Measurements from ENCODE around the gene C1orf35. TPM values are rescaled to one million over a fixed set of nuclear protein-coding genes. Genes with fewer than 3 reads are reported as not detected.

Gene C1orf35
- total RNA-seq, 1 experiment from 2014 or later: 24.9 TPM

DNA sequence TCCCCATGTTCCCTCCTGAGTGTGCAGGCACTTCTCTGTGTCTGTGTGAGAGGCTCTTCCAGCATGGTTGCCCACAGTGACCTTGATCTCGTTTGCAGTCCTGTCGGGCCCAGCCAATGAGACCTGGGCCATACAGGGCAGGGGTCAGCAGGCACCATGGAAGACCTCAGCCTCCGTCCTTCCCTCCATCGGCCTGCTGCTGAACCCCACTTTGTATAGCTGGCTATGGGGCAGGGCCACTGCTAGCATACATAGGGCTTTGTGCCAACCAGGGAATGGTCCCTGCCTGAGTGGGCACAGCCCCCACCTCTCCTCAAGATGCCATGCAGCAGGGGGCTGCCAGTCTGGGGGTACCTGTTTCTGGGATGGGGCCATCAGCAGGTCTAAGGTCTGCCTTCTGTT is 3.8 kb downstream of the C1orf35 start:
- intact Hi-C loops (cut with micrococcal nuclease; ENCODE audit: unreplicated experiment): no loop called here
- Histone ChIP-seq H3K36me3 (ENCODE audit: control insufficient read depth, insufficient read depth, low read length) (peaks cover 8% of the 10 kb centered on the region), H3K27me3 (ENCODE audit: control insufficient read depth, insufficient read depth, low read length) (no peaks in the 10 kb centered on the region), H3K27ac (ENCODE audit: low read length) (no peak overlapping the region), H3K9me3 (ENCODE audit: control insufficient read depth, insufficient read depth, low read depth, low read length) (no peaks in the 10 kb centered on the region; the same call in 1 of the 2 replicates), H3K4me3 (ENCODE audit: low read depth in 2 of 2, low read length in 2 of 2) (no peak overlapping the region), H3K4me1 (ENCODE audit: control insufficient read depth, insufficient read depth, low read length) (peaks cover 22% of the 10 kb centered on the region)
- no peak for DNase-seq (ENCODE audit: low read depth, low spot score)
- no peak for TF ChIP-seq TCF7L2 (IDR thresholded peaks at IDR 0.05; ENCODE audit: low read depth, low read length)
- TF ChIP-seq POLR2AphosphoS5 (IDR thresholded peaks at IDR 0.05; ENCODE audit: low read depth, low read length): no peak
- no peak for TF ChIP-seq REST (IDR thresholded peaks at IDR 0.05; ENCODE audit: insufficient read depth in 1 of 2, low read depth in 2 of 2, low read length in 1 of 2)
- TF ChIP-seq SIN3A (IDR thresholded peaks at IDR 0.05; ENCODE audit: borderline replicate concordance, insufficient read depth, low read depth, low read length): no peak
- TF ChIP-seq, protein P1, sequence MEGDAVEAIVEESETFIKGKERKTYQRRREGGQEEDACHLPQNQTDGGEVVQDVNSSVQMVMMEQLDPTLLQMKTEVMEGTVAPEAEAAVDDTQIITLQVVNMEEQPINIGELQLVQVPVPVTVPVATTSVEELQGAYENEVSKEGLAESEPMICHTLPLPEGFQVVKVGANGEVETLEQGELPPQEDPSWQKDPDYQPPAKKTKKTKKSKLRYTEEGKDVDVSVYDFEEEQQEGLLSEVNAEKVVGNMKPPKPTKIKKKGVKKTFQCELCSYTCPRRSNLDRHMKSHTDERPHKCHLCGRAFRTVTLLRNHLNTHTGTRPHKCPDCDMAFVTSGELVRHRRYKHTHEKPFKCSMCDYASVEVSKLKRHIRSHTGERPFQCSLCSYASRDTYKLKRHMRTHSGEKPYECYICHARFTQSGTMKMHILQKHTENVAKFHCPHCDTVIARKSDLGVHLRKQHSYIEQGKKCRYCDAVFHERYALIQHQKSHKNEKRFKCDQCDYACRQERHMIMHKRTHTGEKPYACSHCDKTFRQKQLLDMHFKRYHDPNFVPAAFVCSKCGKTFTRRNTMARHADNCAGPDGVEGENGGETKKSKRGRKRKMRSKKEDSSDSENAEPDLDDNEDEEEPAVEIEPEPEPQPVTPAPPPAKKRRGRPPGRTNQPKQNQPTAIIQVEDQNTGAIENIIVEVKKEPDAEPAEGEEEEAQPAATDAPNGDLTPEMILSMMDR (IDR thresholded peaks at IDR 0.05): no peak
- ATAC-seq: no peak
- CTCF ChIA-PET: interaction anchor here (0.6 kb wide), 1 partner anchor 100 kb away, joined by 5 read pairs; no protein-coding TSS in a partner anchor
- no TSS peak for BruUV-seq (replicated peaks)
- POLR2A ChIA-PET: no interaction called here
- in situ Hi-C loops (cut with HindIII; ENCODE audit: low pct_unique_long_range_greater_than_20kb, low sequenced_read_pairs): no loop called here

- H3K4me3 ChIP-seq (ENCODE audit: low read depth in 2 of 2, low read length in 2 of 2): no peak overlapping the region
- no peak overlapping the region for H3K27ac ChIP-seq (ENCODE audit: low read length)
- POLR2A ChIA-PET: interaction anchor here (0.6 kb wide), 1 partner anchor 365 kb away, joined by 8 read pairs; no protein-coding TSS in a partner anchor
- CTCF ChIA-PET: no interaction called here
- TSS peak; percentile 90 for BruUV-seq (replicated peaks)
- in situ Hi-C loops (cut with HindIII; ENCODE audit: low pct_unique_long_range_greater_than_20kb, low sequenced_read_pairs): no loop called here
- H3K4me1 ChIP-seq (ENCODE audit: control insufficient read depth, insufficient read depth, low read length): peaks cover 17% of the 10 kb centered on the region
- intact Hi-C loops (cut with micrococcal nuclease; ENCODE audit: unreplicated experiment): no loop called here
- peaks cover 8% of the 10 kb centered on the region for H3K36me3 ChIP-seq (ENCODE audit: control insufficient read depth, insufficient read depth, low read length)
- DNase-seq (ENCODE audit: low read depth, low spot score) (no peak), ATAC-seq (no peak)
- H3K27me3 ChIP-seq (ENCODE audit: control insufficient read depth, insufficient read depth, low read length): no peaks in the 10 kb centered on the region
- H3K9me3 ChIP-seq (ENCODE audit: control insufficient read depth, insufficient read depth, low read depth, low read length): peaks cover 3% of the 10 kb centered on the region; the same call in 1 of the 2 replicates
- TF ChIP-seq, protein P1 (IDR thresholded peaks at IDR 0.05): no peak
- TF ChIP-seq POLR2AphosphoS5 (IDR thresholded peaks at IDR 0.05; ENCODE audit: low read depth, low read length) (no peak; the same call in 1 of the 2 replicates), REST (IDR thresholded peaks at IDR 0.05; ENCODE audit: insufficient read depth in 1 of 2, low read depth in 2 of 2, low read length in 1 of 2) (no peak), TCF7L2 (IDR thresholded peaks at IDR 0.05; ENCODE audit: low read depth, low read length) (no peak), SIN3A (IDR thresholded peaks at IDR 0.05; ENCODE audit: borderline replicate concordance, insufficient read depth, low read depth, low read length) (no peak)
Observed at GRCh38 chr1:228098323-228098931, 4.7 kb downstream of the C1orf35 start.
